GM12872 (cell line): ENCODE results near the gene PEA15.

ENCODE experiments used
- TF ChIP-seq, protein P1 (sequence below): IDR thresholded peaks from 3 replicates; pipeline ENCODE4 v1.5.1; 2011; ENCODE audit warnings: low read depth, mild to moderate bottlenecking, low read length, moderate library complexity; ENCODE audit not compliant: insufficient read depth

The PEA15 gene

DNA sequence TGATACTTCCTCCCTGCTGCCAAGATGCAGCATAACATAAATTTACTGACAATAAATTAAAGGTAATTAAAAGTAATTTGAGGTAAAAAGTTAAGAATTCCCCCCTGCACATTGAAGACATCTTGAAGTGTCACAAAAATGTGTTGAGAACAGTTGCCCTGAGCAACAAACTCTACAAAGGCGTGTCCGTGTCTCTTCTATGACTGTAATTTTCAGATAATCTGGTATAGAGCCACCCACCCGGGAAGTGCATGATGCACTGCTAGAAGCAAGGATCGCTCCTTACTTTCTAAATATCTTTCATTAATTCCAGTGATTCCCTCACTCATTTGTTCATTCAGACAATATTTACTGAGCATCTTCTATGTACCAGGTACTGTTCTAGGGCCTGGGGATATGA, 25.8 kb upstream of the PEA15 start:
- TF ChIP-seq, protein P1, sequence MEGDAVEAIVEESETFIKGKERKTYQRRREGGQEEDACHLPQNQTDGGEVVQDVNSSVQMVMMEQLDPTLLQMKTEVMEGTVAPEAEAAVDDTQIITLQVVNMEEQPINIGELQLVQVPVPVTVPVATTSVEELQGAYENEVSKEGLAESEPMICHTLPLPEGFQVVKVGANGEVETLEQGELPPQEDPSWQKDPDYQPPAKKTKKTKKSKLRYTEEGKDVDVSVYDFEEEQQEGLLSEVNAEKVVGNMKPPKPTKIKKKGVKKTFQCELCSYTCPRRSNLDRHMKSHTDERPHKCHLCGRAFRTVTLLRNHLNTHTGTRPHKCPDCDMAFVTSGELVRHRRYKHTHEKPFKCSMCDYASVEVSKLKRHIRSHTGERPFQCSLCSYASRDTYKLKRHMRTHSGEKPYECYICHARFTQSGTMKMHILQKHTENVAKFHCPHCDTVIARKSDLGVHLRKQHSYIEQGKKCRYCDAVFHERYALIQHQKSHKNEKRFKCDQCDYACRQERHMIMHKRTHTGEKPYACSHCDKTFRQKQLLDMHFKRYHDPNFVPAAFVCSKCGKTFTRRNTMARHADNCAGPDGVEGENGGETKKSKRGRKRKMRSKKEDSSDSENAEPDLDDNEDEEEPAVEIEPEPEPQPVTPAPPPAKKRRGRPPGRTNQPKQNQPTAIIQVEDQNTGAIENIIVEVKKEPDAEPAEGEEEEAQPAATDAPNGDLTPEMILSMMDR, result no peak

DNA sequence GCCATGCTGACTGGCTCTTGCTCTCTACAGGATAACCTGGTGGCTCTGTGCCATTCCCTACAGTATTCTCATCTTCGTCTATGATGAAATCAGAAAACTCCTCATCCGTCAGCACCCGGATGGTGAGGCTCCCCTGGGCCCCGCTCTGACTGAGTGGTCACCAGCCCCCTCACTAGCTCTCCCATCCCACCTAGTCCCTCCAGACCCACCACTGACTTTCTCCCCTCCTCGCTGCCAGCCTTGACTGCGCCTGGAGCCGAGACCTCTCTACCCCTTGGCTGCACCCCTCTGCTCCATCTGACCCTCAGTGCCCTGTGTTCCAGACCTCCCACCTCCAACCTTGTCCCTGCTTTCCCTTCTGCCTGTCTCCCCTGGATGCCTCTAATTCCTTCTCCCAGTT, 18.9 kb upstream of the PEA15 start:
- TF ChIP-seq, protein P1, result no peak

DNA sequence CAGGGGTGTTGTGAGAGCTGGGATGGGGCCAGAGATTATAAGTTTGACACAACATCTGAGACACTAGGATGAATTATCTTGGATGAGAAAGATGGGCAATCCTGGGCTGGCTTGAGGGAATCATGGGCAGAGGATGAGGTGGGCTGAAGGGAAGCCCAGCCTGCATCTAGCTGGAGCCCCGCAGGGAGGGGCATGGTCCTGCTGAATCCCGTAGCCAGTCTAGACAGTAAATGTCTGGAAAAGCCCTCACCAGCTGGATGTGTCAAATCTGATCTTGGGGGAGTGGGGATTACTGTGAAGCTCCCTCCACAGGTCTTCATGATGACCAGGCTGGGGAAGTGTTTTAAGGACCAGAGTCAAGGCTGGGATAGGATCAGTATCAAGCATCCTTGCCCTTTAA, 18.5 kb upstream of the PEA15 start:
- TF ChIP-seq, protein P1, result no peak

DNA sequence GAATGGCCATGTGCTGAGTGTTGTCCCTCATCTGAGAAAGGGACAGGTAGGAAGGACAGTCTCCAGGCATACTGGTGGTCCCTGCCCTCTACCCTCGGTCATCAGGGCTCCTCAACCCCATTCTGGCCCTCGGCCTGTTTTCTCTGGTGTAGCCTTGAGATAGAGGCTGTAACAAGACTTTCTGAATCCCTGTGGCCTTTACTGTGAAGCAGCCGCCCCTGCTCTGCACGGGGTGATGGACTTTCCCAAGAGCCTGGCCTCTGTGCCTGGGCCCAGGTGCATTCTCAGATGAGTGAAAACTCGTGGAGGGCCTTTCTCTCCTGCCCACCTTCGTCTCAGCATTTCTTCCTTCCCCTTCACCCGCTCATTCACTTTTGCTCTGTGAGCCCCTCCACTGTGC, 17.8 kb upstream of the PEA15 start:
- TF ChIP-seq, protein P1, result no peak

DNA sequence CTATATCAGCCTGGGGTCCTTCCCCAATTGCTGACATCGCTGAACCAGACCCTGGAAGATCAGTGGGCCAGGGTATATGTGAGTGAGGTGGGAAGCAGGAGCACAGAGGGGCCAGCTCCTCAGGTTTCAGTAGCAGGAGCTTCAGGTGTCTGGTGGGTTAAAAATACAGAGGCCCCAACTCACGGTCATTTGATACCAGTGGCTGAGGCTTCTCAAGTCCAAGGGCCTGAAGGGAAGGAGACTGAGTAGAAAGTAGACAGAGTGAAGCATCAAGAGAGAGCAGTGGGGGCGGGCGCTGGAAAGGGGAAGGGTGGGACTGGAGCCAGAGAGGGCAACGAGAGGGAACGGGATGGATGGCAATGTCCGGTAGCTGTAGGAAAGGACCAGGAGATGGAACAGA, 16.8 kb upstream of the PEA15 start:
- TF ChIP-seq, protein P1, result no peak

DNA sequence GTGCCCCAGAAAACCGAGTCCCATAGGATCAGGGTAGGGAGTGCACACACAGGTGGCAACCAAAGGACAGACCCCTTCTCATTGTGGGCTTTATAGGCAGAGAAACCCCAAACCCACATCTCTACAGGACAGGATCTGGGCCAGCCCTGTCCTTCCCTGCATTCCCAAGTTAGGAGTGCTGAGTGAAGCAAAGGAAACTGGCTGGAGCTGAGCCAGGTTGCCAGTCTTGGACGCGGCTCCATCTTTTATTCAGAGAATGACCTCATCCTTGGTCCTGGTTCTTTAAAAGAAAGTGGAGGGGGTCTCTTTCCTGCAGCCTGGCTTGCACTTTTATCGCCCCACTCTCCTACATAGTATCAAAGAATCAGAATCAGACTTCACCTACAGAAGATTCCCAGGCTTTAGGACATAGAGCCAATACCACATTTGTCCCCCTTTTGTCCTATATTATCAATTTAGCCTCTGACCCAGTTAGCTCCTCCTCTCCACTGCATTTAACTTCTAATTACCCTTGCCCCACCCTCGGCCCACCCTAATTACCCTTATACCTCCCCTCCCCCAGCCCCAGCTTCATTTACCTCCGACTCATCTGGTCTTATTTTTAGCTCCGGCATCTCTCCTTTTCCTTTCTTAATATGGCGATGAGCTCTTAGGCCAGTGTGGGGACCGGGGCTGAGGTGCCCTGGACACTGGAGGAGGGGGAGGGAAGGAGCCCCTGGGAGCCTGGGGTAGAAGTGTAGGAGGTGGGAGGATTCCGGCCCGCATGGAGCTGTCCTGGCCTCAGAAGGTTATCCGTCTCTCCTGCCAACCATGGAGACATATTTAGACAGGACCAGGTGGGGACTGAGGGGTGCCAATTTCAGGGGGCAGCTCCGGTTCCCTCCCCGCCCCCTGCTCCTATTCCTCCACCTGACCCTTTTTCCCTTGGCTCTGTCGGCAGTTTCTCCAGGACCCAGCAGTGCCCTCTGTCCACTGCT, 15.2 kb upstream of the PEA15 start, which contains the start of gene CASQ1:
Gene CASQ1 (plus strand): TSS at position 927 of the 977 bp plus-strand sequence. CDS start 177 bp downstream, outside the sequence.
- TF ChIP-seq, protein P1, result no peak

DNA sequence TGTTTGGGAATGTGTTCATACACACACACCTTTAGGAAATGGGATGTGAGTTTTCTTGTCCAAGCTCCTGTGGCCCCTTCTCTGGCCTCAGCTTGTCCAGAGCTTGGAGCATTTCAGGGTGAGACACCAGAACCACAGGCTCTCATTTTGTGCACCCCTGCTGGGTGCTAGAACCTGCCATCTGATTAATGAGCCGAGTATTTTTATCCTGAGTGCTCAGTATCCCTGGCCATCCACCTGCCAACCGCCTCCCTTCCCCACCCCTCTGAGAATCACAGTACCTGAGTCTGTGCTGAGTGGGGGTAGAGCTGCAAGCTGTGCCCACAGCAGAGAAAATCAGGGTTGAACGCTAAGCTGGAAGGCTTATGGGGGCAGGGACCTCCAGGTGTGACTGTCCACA, 13.4 kb upstream of the PEA15 start:
- TF ChIP-seq, protein P1, result no peak
